ENCODE data around the gene ZNF593. TPM values are rescaled to one million over a fixed set of nuclear protein-coding genes. Genes with fewer than 3 reads are reported as not detected.

The ZNF593 gene
- total RNA-seq, 1 donor from 2014 or later: 84.0 TPM

GRCh38 chr1:26158271-26158907 lies 11.3 kb upstream of the ZNF593 start:
- no peak overlapping the region for H3K27ac Mint-ChIP-seq
- no peaks in the 10 kb centered on the region for H3K36me3 Mint-ChIP-seq (ENCODE audit: low read depth)
- H3K4me1 Mint-ChIP-seq: peaks cover 5% of the 10 kb centered on the region
- intact Hi-C loops (cut with micrococcal nuclease): no loop called here
- no peak for DNase-seq
- H3K9me3 Mint-ChIP-seq: no peaks in the 10 kb centered on the region
- H3K27me3 Mint-ChIP-seq: peaks cover 59% of the 10 kb centered on the region
- no peak overlapping the region for H3K4me3 Mint-ChIP-seq

GRCh38 chr1:26158908-26159742 lies 10.6 kb upstream of the ZNF593 start, which contains the start of gene FAM110D:
TSS of gene FAM110D (plus strand) at chr1:26159079. CDS start at chr1:26161292, 2,213 bp downstream.
- peaks cover 58% of the 10 kb centered on the region for H3K27me3 Mint-ChIP-seq
- no peaks in the 10 kb centered on the region for H3K9me3 Mint-ChIP-seq
- no peak for DNase-seq
- H3K4me1 Mint-ChIP-seq: peaks cover 5% of the 10 kb centered on the region
- no peaks in the 10 kb centered on the region for H3K36me3 Mint-ChIP-seq (ENCODE audit: low read depth)
- intact Hi-C loops (cut with micrococcal nuclease): no loop called here
- no peak within 1 kb of the TSS for H3K4me3 Mint-ChIP-seq
- H3K27ac Mint-ChIP-seq: no peak within 1 kb of the TSS

- Mint-ChIP-seq H3K36me3 (ENCODE audit: low read depth) (no peaks in the 10 kb centered on the region), H3K27me3 (peaks cover 56% of the 10 kb centered on the region), H3K9me3 (no peaks in the 10 kb centered on the region), H3K27ac (no peak overlapping the region), H3K4me1 (peaks cover 8% of the 10 kb centered on the region), H3K4me3 (no peak overlapping the region)
- DNase-seq: no peak
- intact Hi-C loops (cut with micrococcal nuclease): loop anchor here (5.0 to 10.0 kb wide), 2 partner anchors 52 to 235 kb away; no protein-coding TSS in a partner anchor
Observed at GRCh38 chr1:26159743-26160039, 10.0 kb upstream of the ZNF593 start.

GRCh38 chr1:26160527-26161414 lies 8.9 kb upstream of the ZNF593 start:
- H3K36me3 Mint-ChIP-seq (ENCODE audit: low read depth): no peaks in the 10 kb centered on the region
- peaks cover 52% of the 10 kb centered on the region for H3K27me3 Mint-ChIP-seq
- peaks cover 18% of the 10 kb centered on the region for H3K4me1 Mint-ChIP-seq
- H3K27ac Mint-ChIP-seq: peak overlapping the region; percentile 48
- DNase-seq: no peak
- no peaks in the 10 kb centered on the region for H3K9me3 Mint-ChIP-seq
- intact Hi-C loops (cut with micrococcal nuclease): loop anchor here (5.0 to 10.0 kb wide), 2 partner anchors 53 to 234 kb away; no protein-coding TSS in a partner anchor
- peak overlapping the region; percentile 41 for H3K4me3 Mint-ChIP-seq

GRCh38 chr1:26161415-26162219 lies 8.1 kb upstream of the ZNF593 start:
- Mint-ChIP-seq H3K4me3 (peak overlapping the region; percentile 78), H3K27me3 (peaks cover 45% of the 10 kb centered on the region), H3K9me3 (no peaks in the 10 kb centered on the region), H3K4me1 (peaks cover 23% of the 10 kb centered on the region), H3K36me3 (ENCODE audit: low read depth) (no peaks in the 10 kb centered on the region), H3K27ac (no peak overlapping the region)
- peak; percentile 82 for DNase-seq
- intact Hi-C loops (cut with micrococcal nuclease): loop anchor here (5.0 to 10.0 kb wide), 2 partner anchors 54 to 233 kb away; no protein-coding TSS in a partner anchor

GRCh38 chr1:26162220-26162709 lies 7.4 kb upstream of the ZNF593 start:
- intact Hi-C loops (cut with micrococcal nuclease): loop anchor here (5.0 to 10.0 kb wide), 2 partner anchors 55 to 233 kb away; no protein-coding TSS in a partner anchor
- Mint-ChIP-seq H3K9me3 (no peaks in the 10 kb centered on the region), H3K27me3 (peaks cover 47% of the 10 kb centered on the region), H3K36me3 (ENCODE audit: low read depth) (no peaks in the 10 kb centered on the region), H3K4me1 (peaks cover 25% of the 10 kb centered on the region), H3K4me3 (peak overlapping the region; percentile 78), H3K27ac (no peak overlapping the region)
- DNase-seq: no peak

GRCh38 chr1:26163684-26164035 lies 6.0 kb upstream of the ZNF593 start:
- intact Hi-C loops (cut with micrococcal nuclease): loop anchor here (1.0 to 10.0 kb wide), 3 partner anchors 56 to 231 kb away; no protein-coding TSS in a partner anchor
- Mint-ChIP-seq H3K27ac (no peak overlapping the region), H3K9me3 (no peaks in the 10 kb centered on the region), H3K4me1 (peaks cover 25% of the 10 kb centered on the region), H3K4me3 (peak overlapping the region; percentile 59), H3K36me3 (ENCODE audit: low read depth) (no peaks in the 10 kb centered on the region), H3K27me3 (peaks cover 41% of the 10 kb centered on the region)
- peak; percentile 55 for DNase-seq

GRCh38 chr1:26164036-26164860 lies 5.5 kb upstream of the ZNF593 start:
- Mint-ChIP-seq H3K4me1 (peaks cover 27% of the 10 kb centered on the region), H3K9me3 (no peaks in the 10 kb centered on the region), H3K36me3 (ENCODE audit: low read depth) (no peaks in the 10 kb centered on the region), H3K27ac (no peak overlapping the region), H3K27me3 (peaks cover 41% of the 10 kb centered on the region), H3K4me3 (peak overlapping the region; percentile 72)
- intact Hi-C loops (cut with micrococcal nuclease): loop anchor here (1.0 to 10.0 kb wide), 3 partner anchors 57 to 231 kb away; no protein-coding TSS in a partner anchor
- peak; percentile 90 for DNase-seq

GRCh38 chr1:26164861-26165842 lies 4.6 kb upstream of the ZNF593 start:
- H3K36me3 Mint-ChIP-seq (ENCODE audit: low read depth): peaks cover under 1% of the 10 kb centered on the region
- H3K9me3 Mint-ChIP-seq: no peaks in the 10 kb centered on the region

GRCh38 chr1:26166719-26167281 lies 2.9 kb upstream of the ZNF593 start:
- Mint-ChIP-seq H3K27me3 (peaks cover 30% of the 10 kb centered on the region), H3K4me1 (peaks cover 34% of the 10 kb centered on the region), H3K4me3 (no peak overlapping the region), H3K36me3 (ENCODE audit: low read depth) (peaks cover 8% of the 10 kb centered on the region), H3K9me3 (no peaks in the 10 kb centered on the region), H3K27ac (no peak overlapping the region)
- peak; percentile 59 for DNase-seq
- intact Hi-C loops (cut with micrococcal nuclease): loop anchor here (5.0 to 10.0 kb wide), 2 partner anchors 111 to 228 kb away; no protein-coding TSS in a partner anchor

More at GRCh38 chr1:26164861-26165842, 4.6 kb upstream of the ZNF593 start:
- intact Hi-C loops (cut with micrococcal nuclease): loop anchor here (1.0 to 10.0 kb wide), 4 partner anchors 58 to 230 kb away; no protein-coding TSS in a partner anchor
- DNase-seq: no peak
- H3K4me3 Mint-ChIP-seq: peak overlapping the region; percentile 72
- peaks cover 35% of the 10 kb centered on the region for H3K27me3 Mint-ChIP-seq
- H3K27ac Mint-ChIP-seq: no peak overlapping the region
- H3K4me1 Mint-ChIP-seq: peaks cover 28% of the 10 kb centered on the region

All from activated CD4-positive, alpha-beta T cell treated with anti-CD3 and anti-CD28 coated beads, Interleukin-2, amount 10 ng/mL, durations not matched to agents 24 days and 14 days (primary cell).